Subcutaneous abdominal adipose tissue (tissue), 5 donors: Measurements from ENCODE around the gene MMP17.
"Not testable (repeated sequence)": the region's sequence is repeated elsewhere in the genome, so short reads cannot be mapped to it uniquely, and the experiment has no call there.

Experiments used
- H3K27ac ChIP-seq: one replicate; pipeline ENCODE4 v1.7.0; 2013; ENCODE audit warnings: low read depth, mild to moderate bottlenecking, inconsistent platforms, low read length, moderate library complexity
- H3K27me3 ChIP-seq, 5 donors: one replicate each; pipeline ENCODE4 v1.7.0; 2013; ENCODE audit warnings: low read length in 5 of 5, inconsistent platforms in 1 of 5; ENCODE audit not compliant: control insufficient read depth in 5 of 5, insufficient read depth in 4 of 5
- H3K36me3 ChIP-seq, 5 donors: one replicate each; pipeline ENCODE4 v1.7.0; 2013; ENCODE audit warnings: low read length in 5 of 5; ENCODE audit not compliant: control insufficient read depth in 5 of 5, insufficient read depth in 5 of 5
- H3K4me1 ChIP-seq, 5 donors: one replicate each; pipeline ENCODE4 v1.7.0; 2013; ENCODE audit warnings: low read length in 5 of 5, mild to moderate bottlenecking in 3 of 5, moderate library complexity in 1 of 5; ENCODE audit not compliant: control insufficient read depth in 5 of 5, insufficient read depth in 5 of 5
- H3K4me3 ChIP-seq, 5 donors: one replicate each; pipeline ENCODE4 v1.7.0; 2013; ENCODE audit warnings: low read length in 5 of 5, low read depth in 1 of 5
- H3K9ac ChIP-seq, 5 donors: one replicate each; pipeline ENCODE4 v1.7.0; 2013; ENCODE audit warnings: low read length in 5 of 5, mild to moderate bottlenecking in 4 of 5, moderate library complexity in 3 of 5
- H3K9me3 ChIP-seq, 5 donors: one replicate each; pipeline ENCODE4 v1.7.0; 2013; ENCODE audit warnings: low read length in 5 of 5; ENCODE audit not compliant: control insufficient read depth in 5 of 5
- donor health status: healthy.
- donor health status: healthy.
- donor health status: healthy.
- donor health status: healthy.
- donor health status: healthy.

The MMP17 gene

GRCh38 chr12:131872154-131873051 lies 44.2 kb downstream of the MMP17 start:
- Histone ChIP-seq H3K36me3 (no peaks in the 10 kb centered on the region), H3K27me3 (peaks cover 0 to 3% (median 0%) of the 10 kb centered on the region in 5 donors), H3K9me3 (no peaks in the 10 kb centered on the region), H3K4me3 (no peak overlapping the region), H3K9ac (no peak overlapping the region), H3K4me1 (no peaks in the 10 kb centered on the region), H3K27ac (no peak overlapping the region)

DNA sequence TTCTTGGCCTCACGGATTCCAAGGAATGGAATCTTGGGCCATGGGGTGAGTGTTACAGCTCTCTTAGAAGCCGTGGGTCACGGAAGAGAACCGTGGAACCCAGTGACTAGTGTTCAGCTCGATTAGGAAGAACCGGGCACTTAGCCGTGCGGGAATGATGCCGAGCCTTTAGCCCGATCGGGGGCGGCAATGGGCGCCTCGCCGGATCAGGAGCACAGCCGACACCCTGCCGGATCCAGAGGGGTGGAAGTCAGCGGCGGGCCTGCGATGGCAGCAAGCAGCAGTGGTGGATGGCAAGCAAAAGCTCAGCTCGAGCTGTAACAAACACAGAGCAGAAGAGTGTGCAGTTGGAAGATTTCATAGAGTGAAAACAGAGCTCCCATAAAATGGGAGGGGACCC lies 45.1 kb downstream of the MMP17 start:
- Histone ChIP-seq H3K9ac (no peak overlapping the region), H3K27me3 (peaks cover 0 to 3% (median 0%) of the 10 kb centered on the region in 5 donors), H3K9me3 (no peaks in the 10 kb centered on the region), H3K4me1 (no peaks in the 10 kb centered on the region), H3K27ac (no peak overlapping the region), H3K36me3 (no peaks in the 10 kb centered on the region), H3K4me3 (no peak overlapping the region)

DNA sequence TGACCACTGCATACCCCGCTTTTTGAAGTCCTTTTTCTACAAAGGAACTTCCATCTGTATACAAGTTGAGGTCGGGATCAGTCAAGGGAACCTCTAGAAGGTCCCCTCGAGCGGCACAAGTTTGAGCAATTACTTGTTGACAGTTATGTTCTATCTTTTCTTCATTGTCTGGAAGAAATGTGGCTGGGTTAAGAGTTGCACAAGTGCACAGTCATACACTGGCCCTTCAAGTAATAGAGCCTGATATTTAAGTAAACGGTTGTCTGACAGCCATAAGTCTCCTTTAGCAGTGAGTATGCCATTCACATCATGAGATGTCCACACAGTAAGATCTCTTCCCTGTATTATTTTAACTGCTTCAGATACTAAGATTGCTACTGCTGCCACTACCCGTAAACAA lies 46.8 kb downstream of the MMP17 start:
- not testable (repeated sequence) for H3K36me3 ChIP-seq, H3K27ac ChIP-seq, H3K9ac ChIP-seq, H3K4me3 ChIP-seq, H3K27me3 ChIP-seq, H3K9me3 ChIP-seq, H3K4me1 ChIP-seq

DNA sequence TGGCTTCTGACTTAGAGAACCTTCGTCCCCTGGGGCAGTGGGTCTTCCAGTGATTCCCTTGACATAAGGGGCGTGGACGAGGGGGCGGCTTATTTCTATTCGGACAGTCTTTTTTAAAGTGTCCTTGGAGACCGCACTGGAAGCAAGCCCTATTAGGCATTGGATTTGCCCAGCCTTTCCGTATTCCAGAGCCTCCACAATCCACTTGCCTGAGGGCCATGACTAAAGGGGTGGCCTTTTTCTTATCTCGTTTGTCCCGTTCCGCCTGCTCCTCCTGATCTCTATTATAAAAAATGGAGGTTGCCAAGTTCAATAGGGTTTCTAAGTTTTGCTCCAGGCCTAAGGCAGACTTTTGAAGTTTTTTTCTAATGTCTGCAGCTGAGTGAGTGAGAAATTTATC lies 49.0 kb downstream of the MMP17 start:
- not testable (repeated sequence) for H3K27ac ChIP-seq, H3K4me3 ChIP-seq, H3K9ac ChIP-seq, H3K9me3 ChIP-seq, H3K36me3 ChIP-seq, H3K4me1 ChIP-seq, H3K27me3 ChIP-seq

- H3K9me3 ChIP-seq, H3K4me3 ChIP-seq, H3K27me3 ChIP-seq, H3K36me3 ChIP-seq, H3K9ac ChIP-seq, H3K27ac ChIP-seq, H3K4me1 ChIP-seq: not testable (repeated sequence)
These were observed 50.2 kb downstream of the MMP17 start for GRCh38 chr12:131878436-131878835.

- H3K27ac ChIP-seq = no peak overlapping the region
- H3K36me3 ChIP-seq = no peaks in the 10 kb centered on the region
These were observed 54.8 kb downstream of the MMP17 start for GRCh38 chr12:131882804-131883520.

DNA sequence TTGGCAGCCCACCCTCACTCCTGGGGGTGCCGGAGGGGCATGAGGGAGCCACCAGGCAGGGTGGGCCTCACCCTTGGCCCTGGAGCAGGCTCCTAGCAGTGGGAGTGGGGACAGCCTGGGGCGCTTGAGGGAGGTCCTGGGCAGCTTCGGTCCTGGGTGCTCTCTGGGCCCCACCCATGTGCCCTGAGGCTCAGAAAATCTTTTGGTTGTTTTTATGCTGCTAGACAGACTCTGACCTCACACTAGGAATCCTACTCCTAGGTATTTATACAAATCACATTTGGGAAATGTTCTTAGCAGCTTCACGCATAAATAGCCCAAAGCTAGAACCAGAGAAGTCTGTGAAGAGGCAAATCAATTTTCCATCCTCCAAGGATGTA lies 55.3 kb downstream of the MMP17 start:
- Histone ChIP-seq H3K4me1 (no peaks in the 10 kb centered on the region), H3K4me3 (no peak overlapping the region), H3K27me3 (peaks cover 0 to 3% (median 0%) of the 10 kb centered on the region in 5 donors), H3K9ac (no peak overlapping the region), H3K36me3 (no peaks in the 10 kb centered on the region), H3K9me3 (peaks cover 0 to 5% (median 0%) of the 10 kb centered on the region in 5 donors), H3K27ac (no peak overlapping the region)

More at GRCh38 chr12:131882804-131883520, 54.8 kb downstream of the MMP17 start:
- Histone ChIP-seq H3K27me3 (peaks cover 0 to 3% (median 0%) of the 10 kb centered on the region in 5 donors), H3K9ac (no peak overlapping the region), H3K9me3 (peaks cover 0 to 5% (median 0%) of the 10 kb centered on the region in 5 donors), H3K4me1 (no peaks in the 10 kb centered on the region), H3K4me3 (no peak overlapping the region)

GRCh38 chr12:131885076-131885475 lies 56.9 kb downstream of the MMP17 start:
- not testable (repeated sequence) for H3K36me3 ChIP-seq, H3K4me3 ChIP-seq, H3K27me3 ChIP-seq, H3K27ac ChIP-seq, H3K4me1 ChIP-seq, H3K9ac ChIP-seq, H3K9me3 ChIP-seq

DNA sequence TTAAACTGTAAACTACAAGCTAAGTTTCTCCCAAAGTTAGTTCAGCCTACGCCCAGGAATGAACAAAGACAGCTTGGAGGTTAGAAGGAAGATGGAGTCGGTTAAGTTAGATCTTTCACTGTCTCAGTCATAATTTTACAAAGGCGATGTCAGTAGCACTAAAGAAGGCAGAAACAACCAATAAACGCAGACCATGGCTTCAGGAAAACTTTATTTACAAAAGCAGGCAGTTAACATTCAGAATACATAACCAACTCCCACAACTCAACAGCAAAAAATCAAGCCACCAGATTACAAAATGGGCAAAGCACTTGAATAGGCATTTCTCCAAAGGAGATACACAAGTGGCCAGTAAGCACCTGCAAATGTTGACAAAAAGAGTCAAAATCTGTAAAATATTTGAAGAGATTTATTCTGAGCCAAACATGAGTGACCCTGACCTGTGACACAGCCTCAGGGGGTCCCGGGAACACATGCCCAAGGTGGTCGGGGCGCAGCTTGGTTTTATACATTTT lies 57.4 kb downstream of the MMP17 start:
- Histone ChIP-seq H3K9me3 (peaks cover 0 to 5% (median 0%) of the 10 kb centered on the region in 5 donors), H3K27ac (no peak overlapping the region), H3K4me1 (no peaks in the 10 kb centered on the region), H3K36me3 (no peaks in the 10 kb centered on the region), H3K4me3 (no peak overlapping the region), H3K9ac (no peak overlapping the region), H3K27me3 (peaks cover 0 to 3% (median 0%) of the 10 kb centered on the region in 5 donors)

- H3K4me3 ChIP-seq, H3K27me3 ChIP-seq, H3K36me3 ChIP-seq, H3K9me3 ChIP-seq, H3K27ac ChIP-seq, H3K9ac ChIP-seq: not testable (repeated sequence)
- H3K4me1 ChIP-seq = peaks cover 0 to 20% (median 14%) of the 10 kb centered on the region in 5 donors
These were observed 63.5 kb downstream of the MMP17 start for GRCh38 chr12:131891722-131892121.
